CD14-positive monocyte (primary cell): ENCODE data around the gene ACCS. TPM values are rescaled to one million over a fixed set of nuclear protein-coding genes. Genes with fewer than 3 reads are reported as not detected.

Source experiments
- DNase-seq, 3 donors: peaks; one replicate each; pipeline ENCODE4 v3.0.0-alpha.2; 2011 to 2022
- H2AFZ ChIP-seq: 2 replicates; pipeline ENCODE4 v1.6.0; 2012; ENCODE audit warnings: mild to moderate bottlenecking, low read depth, low read length, inconsistent platforms; ENCODE audit not compliant: insufficient read depth, poor library complexity, severe bottlenecking
- H3K27ac ChIP-seq, 2 donors: 1 replicate in 1 of 2; 2 replicates in 1 of 2; pipeline ENCODE4 v1.5.1; 2012 to 2013; ENCODE audit warnings: low read length in 2 of 2, control low read depth in 1 of 2, inconsistent platforms in 1 of 2, low read depth in 1 of 2, mild to moderate bottlenecking in 1 of 2
- H3K27me3 ChIP-seq, 2 donors: one replicate each; pipeline versions ENCODE4 v1.6.0 to v1.6.1; 2011 to 2013; ENCODE audit warnings: low read length in 2 of 2; ENCODE audit not compliant: control insufficient read depth in 2 of 2, insufficient read depth in 2 of 2
- H3K36me3 ChIP-seq, 2 donors: replicated peaks in 1 of 2; 1 replicate in 1 of 2; 2 replicates in 1 of 2; pipeline versions ENCODE4 v1.5.1 to v1.6.1; 2012 to 2013; ENCODE audit warnings: low read length in 2 of 2, control low read depth in 1 of 2, inconsistent platforms in 1 of 2, mild to moderate bottlenecking in 1 of 2; ENCODE audit not compliant: insufficient read depth in 2 of 2, control insufficient read depth in 1 of 2
- H3K4me1 ChIP-seq, 2 donors: 1 replicate in 1 of 2; 2 replicates in 1 of 2; pipeline versions ENCODE4 v1.5.1 to v1.6.1; 2012 to 2013; ENCODE audit warnings: low read length in 2 of 2, control low read depth in 1 of 2, inconsistent platforms in 1 of 2, mild to moderate bottlenecking in 1 of 2, moderate library complexity in 1 of 2; ENCODE audit not compliant: insufficient read depth in 2 of 2, control insufficient read depth in 1 of 2
- H3K4me2 ChIP-seq: replicated peaks from 2 replicates; pipeline ENCODE3; 2012; ENCODE audit warnings: low read length, moderate library complexity, mild to moderate bottlenecking; ENCODE audit not compliant: poor library complexity, severe bottlenecking; ENCODE audit errors: extremely low read depth
- H3K4me3 ChIP-seq, 3 experiments: fragments of 200-600 bp in 1 of 3; sonication (generic) in 1 of 3; replicated peaks in 1 of 3; 1 replicate in 2 of 3; 2 replicates in 1 of 3; pipeline ENCODE4 v1.5.1; 2011 to 2013; ENCODE audit warnings: low read length in 3 of 3, mild to moderate bottlenecking in 3 of 3, control low read depth in 2 of 3, low read depth in 2 of 3, inconsistent platforms in 1 of 3, moderate library complexity in 1 of 3
- H3K79me2 ChIP-seq: 2 replicates; pipeline ENCODE4 v1.6.0; 2012; ENCODE audit warnings: mild to moderate bottlenecking, control low read depth, inconsistent platforms, low read length, moderate library complexity; ENCODE audit not compliant: insufficient read depth
- H3K9ac ChIP-seq: 2 replicates; pipeline ENCODE4 v1.6.0; 2017; ENCODE audit warnings: low read length, mild to moderate bottlenecking; ENCODE audit not compliant: insufficient read depth, poor library complexity, severe bottlenecking
- H3K9me3 ChIP-seq, 2 donors: replicated peaks in 1 of 2; 1 replicate in 1 of 2; 2 replicates in 1 of 2; pipeline versions ENCODE4 v1.5.1 to v1.6.1; 2012 to 2013; ENCODE audit warnings: low read length in 2 of 2, control low read depth in 1 of 2; ENCODE audit not compliant: control insufficient read depth in 1 of 2, insufficient read depth in 1 of 2
- H4K20me1 ChIP-seq: 2 replicates; pipeline ENCODE4 v1.6.0; 2012; ENCODE audit warnings: mild to moderate bottlenecking, low read length, control low read depth, moderate library complexity; ENCODE audit not compliant: insufficient read depth
- H3K27ac Mint-ChIP-seq, 7 donors: one replicate each; pipeline ENCODE4 v1.8.0; 2020; ENCODE audit warnings: mild to moderate bottlenecking in 7 of 7, mixed read lengths in 7 of 7, moderate library complexity in 6 of 7, inconsistent platforms in 2 of 7
- H3K27me3 Mint-ChIP-seq, 3 donors: one replicate each; pipeline ENCODE4 v1.8.0; 2021 to 2022; ENCODE audit warnings: low read depth in 3 of 3, mild to moderate bottlenecking in 3 of 3, mixed read lengths in 3 of 3, moderate library complexity in 3 of 3, inconsistent platforms in 1 of 3
- H3K36me3 Mint-ChIP-seq, 2 donors: one replicate each; pipeline ENCODE4 v1.8.0; 2020; ENCODE audit warnings: mixed read lengths in 2 of 2, inconsistent platforms in 1 of 2, mild to moderate bottlenecking in 1 of 2
- H3K4me1 Mint-ChIP-seq: one replicate; pipeline ENCODE4 v1.8.0; 2020; ENCODE audit warnings: mild to moderate bottlenecking, mixed read lengths
- H3K4me3 Mint-ChIP-seq, 2 donors: one replicate each; pipeline ENCODE4 v1.8.0; 2020; ENCODE audit warnings: mild to moderate bottlenecking in 2 of 2, mixed read lengths in 2 of 2, moderate library complexity in 1 of 2
- H3K9me3 Mint-ChIP-seq, 7 donors: one replicate each; pipeline ENCODE4 v1.8.0; 2020 to 2022; ENCODE audit warnings: mixed read lengths in 7 of 7, mild to moderate bottlenecking in 6 of 7, moderate library complexity in 6 of 7, inconsistent platforms in 2 of 7
- WGBS: methylation state at CpG from one replicate; pipeline ENCODE4 v1.1.5; 2013; ENCODE audit warnings: missing lambda C conversion rate; ENCODE audit not compliant: insufficient coverage; 5-methylcytosine and 5-hydroxymethylcytosine counted together
- intact Hi-C, 2 donors: fragments of 100-400 bp; cut with micrococcal nuclease; formaldehyde crosslinking; loops; one replicate each; pipeline versions ENCODE4 v1.15.0 to v1.15.1; 2023
- polyA minus RNA-seq: library from RNA; depleted of rRNA, polyadenylated mRNA; stranded (reverse); fragments of >200 nt; gene quantifications from 2 replicates; pipeline ENCODE4 v1.2.3, GENCODE V29; 2012
- polyA plus RNA-seq, 3 donors: library from polyadenylated mRNA; depleted of rRNA in 1 of 3; unstranded in 2 of 3; stranded (reverse) in 1 of 3; fragments of 300-500 nt in 2 of 3; fragments of >200 nt in 1 of 3; fragmentation: Illumina TruSeq in 2 of 3; gene quantifications; 1 replicate in 2 of 3; 2 replicates in 1 of 3; pipeline ENCODE4 v1.2.3, GENCODE V29; 2012 to 2021
- total RNA-seq, 12 experiments: library from RNA in 1 of 12; stranded (reverse) in 1 of 12; fragments of 120-200 nt in 1 of 12; gene quantifications; one replicate each; pipeline ENCODE4 v1.2.4 and lab custom pipeline; 2013 to 2026; ENCODE audit warnings: mixed read lengths in 6 of 12, inconsistent platforms in 1 of 12
- TF ChIP-seq, protein P1 (sequence below): fragments of 200-600 bp; IDR thresholded peaks from one replicate; pipeline ENCODE4 v1.8.0; 2022; ENCODE audit warnings: antibody characterized with exemption, mild to moderate bottlenecking

The ACCS gene, protein sequence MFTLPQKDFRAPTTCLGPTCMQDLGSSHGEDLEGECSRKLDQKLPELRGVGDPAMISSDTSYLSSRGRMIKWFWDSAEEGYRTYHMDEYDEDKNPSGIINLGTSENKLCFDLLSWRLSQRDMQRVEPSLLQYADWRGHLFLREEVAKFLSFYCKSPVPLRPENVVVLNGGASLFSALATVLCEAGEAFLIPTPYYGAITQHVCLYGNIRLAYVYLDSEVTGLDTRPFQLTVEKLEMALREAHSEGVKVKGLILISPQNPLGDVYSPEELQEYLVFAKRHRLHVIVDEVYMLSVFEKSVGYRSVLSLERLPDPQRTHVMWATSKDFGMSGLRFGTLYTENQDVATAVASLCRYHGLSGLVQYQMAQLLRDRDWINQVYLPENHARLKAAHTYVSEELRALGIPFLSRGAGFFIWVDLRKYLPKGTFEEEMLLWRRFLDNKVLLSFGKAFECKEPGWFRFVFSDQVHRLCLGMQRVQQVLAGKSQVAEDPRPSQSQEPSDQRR
- 17.0 TPM for total RNA-seq (2013)
- polyA plus RNA-seq: 10 to 100 TPM in 1 of 3 donors, 1 to 10 TPM in 2; 1.3 to 46.6 (median 1.7) TPM
- 9.2 and 12.1 TPM in 2 replicates for polyA minus RNA-seq
- total RNA-seq (lab: John Stamatoyannopoulos, UW): 6.1 to 53.7 (median 14.0) reads per million in 11 experiments

DNA sequence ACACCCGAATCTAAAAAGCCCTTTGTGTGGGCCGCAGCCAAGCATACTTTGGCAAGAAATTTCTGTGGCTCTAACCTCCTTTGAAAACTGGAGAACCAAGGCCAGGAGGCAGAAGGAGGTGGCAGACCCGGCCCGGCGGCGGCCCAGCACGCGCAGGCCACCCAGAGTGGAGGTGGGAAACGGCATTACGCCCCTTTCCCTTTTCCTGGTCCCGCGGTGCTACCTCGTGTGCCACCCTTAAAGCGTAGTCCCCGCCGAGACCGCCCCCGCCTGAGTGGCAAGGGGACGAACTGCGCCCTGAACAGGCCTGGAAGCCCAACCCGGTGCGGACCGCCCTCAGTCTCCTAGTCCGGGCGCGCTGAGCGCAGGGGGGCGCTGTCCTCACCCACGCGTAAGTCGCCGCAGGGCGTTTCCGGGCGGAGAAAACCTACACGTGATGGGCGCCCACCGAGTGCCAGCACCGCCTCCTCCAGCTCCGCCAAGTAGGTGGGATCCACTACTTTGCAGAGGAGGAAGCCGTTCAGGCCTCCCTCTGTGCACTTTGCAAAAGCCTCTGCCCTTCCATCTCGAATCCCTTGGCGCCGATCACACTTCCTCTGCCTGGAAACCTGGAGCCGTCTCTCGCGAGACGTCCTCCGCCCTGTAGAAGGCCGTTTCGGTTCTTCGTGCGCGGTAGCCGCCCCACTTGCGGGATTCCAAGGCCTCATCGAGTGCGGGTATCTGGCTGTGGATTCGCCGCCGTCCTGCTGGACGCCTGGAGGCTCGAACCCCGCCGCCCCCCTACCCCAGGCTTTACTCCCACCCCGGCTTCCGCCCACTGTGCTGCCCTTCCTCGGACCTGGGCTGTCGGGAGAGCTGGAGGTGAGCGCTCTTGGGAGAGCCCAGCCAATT lies at the start of gene ACCS:
ACCS (plus strand) TSS at position 430 of the 891 bp plus-strand sequence. CDS start 1,358 bp downstream, outside the sequence.
- peaks cover 0 to under 1% of the 10 kb centered on the region in 2 donors for H3K36me3 ChIP-seq
- H3K27ac Mint-ChIP-seq: peak within 1 kb of the TSS; percentile 78 to 96 (median 94)
- no peaks in the 10 kb centered on the region for H3K27me3 ChIP-seq
- no peaks in the 10 kb centered on the region for H3K9me3 ChIP-seq
- H3K9ac ChIP-seq: peak within 1 kb of the TSS; percentile 88
- H3K36me3 Mint-ChIP-seq: peaks cover 8 to 11% of the 10 kb centered on the region in 2 donors
- peak; percentile 82 to 87 (median 84) for DNase-seq
- WGBS: 2% methylated on average over 63 of the region's 70 CpGs
- H3K4me3 ChIP-seq: peak within 1 kb of the TSS; percentile 67 to 93 (median 84)
- peaks cover 0 to 4% (median 0%) of the 10 kb centered on the region in 7 donors for H3K9me3 Mint-ChIP-seq
- TF ChIP-seq, protein P1, sequence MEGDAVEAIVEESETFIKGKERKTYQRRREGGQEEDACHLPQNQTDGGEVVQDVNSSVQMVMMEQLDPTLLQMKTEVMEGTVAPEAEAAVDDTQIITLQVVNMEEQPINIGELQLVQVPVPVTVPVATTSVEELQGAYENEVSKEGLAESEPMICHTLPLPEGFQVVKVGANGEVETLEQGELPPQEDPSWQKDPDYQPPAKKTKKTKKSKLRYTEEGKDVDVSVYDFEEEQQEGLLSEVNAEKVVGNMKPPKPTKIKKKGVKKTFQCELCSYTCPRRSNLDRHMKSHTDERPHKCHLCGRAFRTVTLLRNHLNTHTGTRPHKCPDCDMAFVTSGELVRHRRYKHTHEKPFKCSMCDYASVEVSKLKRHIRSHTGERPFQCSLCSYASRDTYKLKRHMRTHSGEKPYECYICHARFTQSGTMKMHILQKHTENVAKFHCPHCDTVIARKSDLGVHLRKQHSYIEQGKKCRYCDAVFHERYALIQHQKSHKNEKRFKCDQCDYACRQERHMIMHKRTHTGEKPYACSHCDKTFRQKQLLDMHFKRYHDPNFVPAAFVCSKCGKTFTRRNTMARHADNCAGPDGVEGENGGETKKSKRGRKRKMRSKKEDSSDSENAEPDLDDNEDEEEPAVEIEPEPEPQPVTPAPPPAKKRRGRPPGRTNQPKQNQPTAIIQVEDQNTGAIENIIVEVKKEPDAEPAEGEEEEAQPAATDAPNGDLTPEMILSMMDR: peak; percentile 96
- intact Hi-C loops: no loop called here
- peaks cover 20% of the 10 kb centered on the region for H3K4me1 Mint-ChIP-seq
- peak within 1 kb of the TSS; percentile 74 for H3K4me2 ChIP-seq
- H3K79me2 ChIP-seq: no peaks in the 10 kb centered on the region
- peak within 1 kb of the TSS; percentile 75 to 87 for H3K27ac ChIP-seq
- H3K27me3 Mint-ChIP-seq: peaks cover 0 to 5% (median 1%) of the 10 kb centered on the region in 3 donors
- peaks cover 17% of the 10 kb centered on the region in 2 donors for H3K4me1 ChIP-seq
- H3K4me3 Mint-ChIP-seq: peak within 1 kb of the TSS; percentile 95
- no peaks in the 10 kb centered on the region for H4K20me1 ChIP-seq
- H2AFZ ChIP-seq: peak within 1 kb of the TSS; percentile 93
